GM23338 (cell line): ENCODE results near the gene OR4D6. TPM values are rescaled to one million over a fixed set of nuclear protein-coding genes. Genes with fewer than 3 reads are reported as not detected.

Experiments used
- ATAC-seq: fragments of 200-7000 bp; cut with Tn5 transposase; 3 replicates; pipeline ENCODE4 v1.9.1; 2020
- DNase-seq: peaks from one replicate; pipeline ENCODE4 v3.0.0-alpha.2; 2015; ENCODE audit warnings: low spot score
- H2AFZ ChIP-seq: fragments of 200-600 bp; sonication (generic); 2 replicates; pipeline ENCODE4 v1.8.0; 2016; ENCODE audit warnings: antibody characterized with exemption, mild to moderate bottlenecking, moderate library complexity
- H3F3A ChIP-seq: fragments of 200-600 bp; sonication (generic); replicated peaks from 2 replicates; pipeline ENCODE4 v1.8.0; 2017; ENCODE audit warnings: antibody characterized with exemption, mixed run types, low read depth
- H3K27ac ChIP-seq: fragments of 200-600 bp; sonication (generic); 2 replicates; pipeline ENCODE4 v1.6.1; 2016; ENCODE audit warnings: low read depth
- H3K27me3 ChIP-seq: fragments of 200-600 bp; sonication (generic); 2 replicates; pipeline ENCODE4 v1.8.0; 2016; ENCODE audit warnings: mild to moderate bottlenecking, mixed run types, moderate library complexity; ENCODE audit not compliant: insufficient read depth
- H3K36me3 ChIP-seq: fragments of 200-600 bp; sonication (generic); 2 replicates; pipeline ENCODE4 v1.8.0; 2016; ENCODE audit warnings: mild to moderate bottlenecking; ENCODE audit not compliant: insufficient read depth
- H3K4me1 ChIP-seq: fragments of 200-600 bp; sonication (generic); 2 replicates; pipeline ENCODE4 v1.8.0; 2016; ENCODE audit warnings: mild to moderate bottlenecking, moderate library complexity; ENCODE audit not compliant: insufficient read depth
- H3K4me2 ChIP-seq: fragments of 200-600 bp; sonication (generic); 2 replicates; pipeline ENCODE4 v1.7.1; 2017; ENCODE audit warnings: mixed run types
- H3K4me3 ChIP-seq: fragments of 200-600 bp; sonication (generic); 2 replicates; pipeline ENCODE4 v1.6.1; 2016; ENCODE audit warnings: mixed run types
- H3K79me2 ChIP-seq: fragments of 200-600 bp; sonication (generic); replicated peaks from 2 replicates; pipeline ENCODE4 v1.8.0; 2017; ENCODE audit warnings: mild to moderate bottlenecking; ENCODE audit not compliant: insufficient read depth
- H3K9me2 ChIP-seq: fragments of 200-600 bp; sonication (generic); 2 replicates; pipeline ENCODE4 v1.8.0; 2017; ENCODE audit not compliant: insufficient read depth
- H4K20me1 ChIP-seq: fragments of 200-600 bp; sonication (generic); replicated peaks from 2 replicates; pipeline ENCODE4 v1.8.0; 2017; ENCODE audit warnings: mild to moderate bottlenecking; ENCODE audit not compliant: insufficient read depth
- H3K27ac Mint-ChIP-seq: 2 replicates; pipeline ENCODE4 v1.8.0; 2020; ENCODE audit warnings: inconsistent platforms, mild to moderate bottlenecking, moderate library complexity, mixed read lengths
- H3K27me3 Mint-ChIP-seq: 3 replicates; pipeline ENCODE4 v1.8.0; 2022; ENCODE audit warnings: low read depth, mild to moderate bottlenecking, moderate library complexity, mixed read lengths, inconsistent platforms; ENCODE audit not compliant: insufficient read depth, poor library complexity
- H3K36me3 Mint-ChIP-seq: 3 replicates; pipeline ENCODE4 v1.8.0; 2021; ENCODE audit warnings: low read depth, mild to moderate bottlenecking, inconsistent platforms, moderate library complexity, mixed read lengths
- H3K4me1 Mint-ChIP-seq: 3 replicates; pipeline ENCODE4 v1.8.0; 2020; ENCODE audit warnings: mild to moderate bottlenecking, inconsistent platforms, mixed read lengths
- H3K4me3 Mint-ChIP-seq: 3 replicates; pipeline ENCODE4 v1.8.0; 2021; ENCODE audit warnings: moderate library complexity, mild to moderate bottlenecking, inconsistent platforms, mixed read lengths
- H3K9me3 Mint-ChIP-seq: 3 replicates; pipeline ENCODE4 v1.8.0; 2020; ENCODE audit warnings: moderate library complexity, mild to moderate bottlenecking, inconsistent platforms, mixed read lengths
- CREB1 ChIP-seq: fragments of 250-450 bp; sonication (Bioruptor Pico); IDR thresholded peaks from 2 replicates; pipeline ENCODE4 v1.5.0; 2020; ENCODE audit warnings: low read depth, mild to moderate bottlenecking, moderate library complexity
- CTCF ChIP-seq, 2 experiments: fragments of 200-600 bp in 1 of 2; sonication (generic) in 1 of 2; conservative IDR thresholded peaks; 2 replicates each; pipeline versions ENCODE4 v1.5.1 to v1.6.1; 2016 to 2017; ENCODE audit warnings: antibody characterized with exemption in 2 of 2, low read depth in 2 of 2, mild to moderate bottlenecking in 2 of 2, moderate library complexity in 1 of 2
- ETS1 ChIP-seq: IDR thresholded peaks from 2 replicates; pipeline ENCODE4 v1.6.1; 2016; ENCODE audit warnings: antibody characterized with exemption
- EZH2phosphoT487 ChIP-seq: fragments of 200-600 bp; sonication (generic); IDR thresholded peaks from one replicate; pipeline ENCODE4 v1.8.1; 2018; ENCODE audit warnings: antibody characterized with exemption; ENCODE audit not compliant: unreplicated experiment
- REST ChIP-seq: IDR thresholded peaks from one replicate; pipeline ENCODE4 v1.6.1; 2018; ENCODE audit warnings: antibody characterized with exemption; ENCODE audit not compliant: unreplicated experiment
- ZNF114 ChIP-seq: fragments of 250-450 bp; sonication (Bioruptor Pico); IDR thresholded peaks from 2 replicates; pipeline ENCODE4 v1.5.0; 2020; ENCODE audit warnings: mild to moderate bottlenecking, moderate library complexity
- ZNF462 ChIP-seq: fragments of 250-450 bp; sonication (Bioruptor Pico); IDR thresholded peaks from 2 replicates; pipeline ENCODE4 v1.5.0; 2020; ENCODE audit warnings: mild to moderate bottlenecking, moderate library complexity
- polyA plus RNA-seq: library from polyadenylated mRNA; unstranded; fragments of >200 nt; fragmentation: Nextera tagmentation; extraction: Ambion mirVana; gene quantifications from 2 replicates; pipeline ENCODE4 v1.2.1, GENCODE V29; 2016
- total RNA-seq: library from RNA; depleted of rRNA; stranded (reverse); fragments of >200 nt; shearing (Covaris generic); gene quantifications from 2 replicates; pipeline ENCODE4 v1.2.3, GENCODE V29; 2014

Gene OR4D6
- total and polyA plus RNA-seq, 2 experiments from 2014 or later: not detected

GRCh38 chr11:59479906-59480305, 23.1 kb downstream of the OR4D6 start (continued):
- TF ChIP-seq ZNF462 (CRISPR knock-in tag): no peak

GRCh38 chr11:59480359-59480758, 23.6 kb downstream of the OR4D6 start:
- H3K4me3 ChIP-seq: no peak overlapping the region
- H4K20me1 ChIP-seq: no peaks in the 10 kb centered on the region
- H3K9me3 Mint-ChIP-seq: no peaks in the 10 kb centered on the region
- no peak for ATAC-seq
- TF ChIP-seq ETS1 (no peak), CREB1 (CRISPR knock-in tag) (no peak), ZNF114 (CRISPR knock-in tag) (no peak), EZH2phosphoT487 (no peak), CTCF (conservative IDR thresholded peaks at IDR 0.05; ENCODE audit: low read depth in 2 of 2) (no peak), REST (no peak)
- H2AFZ ChIP-seq: no peak overlapping the region
- H3K79me2 ChIP-seq: no peaks in the 10 kb centered on the region
- H3K4me1 ChIP-seq: no peaks in the 10 kb centered on the region
- no peaks in the 10 kb centered on the region for H3K4me1 Mint-ChIP-seq
- no peaks in the 10 kb centered on the region for H3K9me2 ChIP-seq
- H3K27ac ChIP-seq: no peak overlapping the region
- H3F3A ChIP-seq: no peaks in the 10 kb centered on the region
- H3K27ac Mint-ChIP-seq: no peak overlapping the region
- H3K4me3 Mint-ChIP-seq: no peak overlapping the region
- peaks cover 1% of the 10 kb centered on the region for H3K27me3 Mint-ChIP-seq
- no peaks in the 10 kb centered on the region for H3K36me3 ChIP-seq
- no peaks in the 10 kb centered on the region for H3K36me3 Mint-ChIP-seq
- H3K27me3 ChIP-seq: no peaks in the 10 kb centered on the region
- H3K4me2 ChIP-seq: no peak overlapping the region
- DNase-seq: no peak
